Common myeloid progenitor, CD34-positive (primary cell): Measurements from ENCODE around the gene OTUB2.

Source experiments
- CTCF ChIA-PET: fragments of 350-600 bp; sonication (Branson Sonifier 250); formaldehyde crosslinking; loops from one replicate; lab custom pipeline; 2021; ENCODE audit warnings: antibody characterized with exemption; lab: Charles Lee
- POLR2A ChIA-PET: fragments of 350-600 bp; sonication (Branson Sonifier 250); formaldehyde crosslinking; loops from one replicate; lab custom pipeline; 2021; ENCODE audit warnings: antibody characterized with exemption; lab: Charles Lee
- DNase-seq, 3 donors: peaks; one replicate each; pipeline versions ENCODE4 v3.0.0 to v3.0.0-alpha.2; 2013
- H3K27ac ChIP-seq, 2 experiments: 1 replicate in 1 of 2; 2 replicates in 1 of 2; pipeline ENCODE4 v1.7.0; 2013; ENCODE audit warnings: inconsistent platforms in 2 of 2, low read length in 2 of 2, mild to moderate bottlenecking in 2 of 2, low read depth in 1 of 2, moderate library complexity in 1 of 2; ENCODE audit not compliant: severe bottlenecking in 2 of 2, insufficient read depth in 1 of 2, poor library complexity in 1 of 2
- H3K27me3 ChIP-seq, 5 experiments: replicated peaks in 2 of 5; 1 replicate in 3 of 5; 2 replicates in 2 of 5; pipeline versions ENCODE4 v1.6.1 to v1.7.0; 2013; ENCODE audit warnings: low read length in 4 of 5, mild to moderate bottlenecking in 2 of 5, moderate library complexity in 2 of 5, inconsistent platforms in 1 of 5; ENCODE audit not compliant: insufficient read depth in 5 of 5, control insufficient read depth in 4 of 5
- H3K36me3 ChIP-seq, 4 experiments: 1 replicate in 2 of 4; 2 replicates in 2 of 4; pipeline versions ENCODE4 v1.6.1 to v1.7.0; 2013; ENCODE audit warnings: low read length in 3 of 4, control low read depth in 1 of 4, mild to moderate bottlenecking in 1 of 4; ENCODE audit not compliant: control insufficient read depth in 4 of 4, insufficient read depth in 4 of 4
- H3K4me1 ChIP-seq, 4 experiments: 1 replicate in 3 of 4; 2 replicates in 1 of 4; pipeline versions ENCODE4 v1.6.1 to v1.7.1; 2013; ENCODE audit warnings: low read length in 3 of 4, mild to moderate bottlenecking in 3 of 4, control low read depth in 1 of 4, inconsistent platforms in 1 of 4, moderate library complexity in 1 of 4; ENCODE audit not compliant: control insufficient read depth in 4 of 4, insufficient read depth in 4 of 4; ENCODE audit errors: control extremely low read depth in 1 of 4
- H3K4me3 ChIP-seq, 7 experiments: 1 replicate in 4 of 7; 2 replicates in 3 of 7; pipeline versions ENCODE4 v1.5.1 to v1.7.0; 2013; ENCODE audit warnings: mild to moderate bottlenecking in 7 of 7, low read length in 6 of 7, moderate library complexity in 6 of 7, inconsistent platforms in 2 of 7, low read depth in 2 of 7, control low read depth in 1 of 7; ENCODE audit not compliant: insufficient read depth in 4 of 7, control insufficient read depth in 1 of 7; ENCODE audit errors: extremely low read depth in 1 of 7
- H3K9me3 ChIP-seq, 5 experiments: 1 replicate in 4 of 5; 2 replicates in 1 of 5; pipeline versions ENCODE4 v1.6.1 to v1.7.1; 2013; ENCODE audit warnings: low read length in 4 of 5, mild to moderate bottlenecking in 2 of 5, inconsistent platforms in 1 of 5, low read depth in 1 of 5, moderate library complexity in 1 of 5; ENCODE audit not compliant: control insufficient read depth in 4 of 5, insufficient read depth in 2 of 5; ENCODE audit errors: control extremely low read depth in 1 of 5
- WGBS: methylation state at CpG from one replicate; pipeline ENCODE4 v1.1.5; 2013; ENCODE audit not compliant: insufficient coverage; 5-methylcytosine and 5-hydroxymethylcytosine counted together

OTUB2 gene

GRCh38 chr14:94019329-94019728 is 6.8 kb upstream of the OTUB2 start:
- Histone ChIP-seq H3K4me1 (no peaks in the 10 kb centered on the region), H3K36me3 (no peaks in the 10 kb centered on the region), H3K27me3 (peaks cover 0 to 7% (median 0%) of the 10 kb centered on the region in 5 experiments), H3K27ac (no peak overlapping the region), H3K9me3 (peaks cover 0 to 2% (median 0%) of the 10 kb centered on the region in 5 experiments), H3K4me3 (no peak overlapping the region)
- ChIA-PET POLR2A (no interaction called here), CTCF (interaction anchor here (0.6 to 3.0 kb wide), 5 partner anchors 13 to 123 kb away, joined by 3 to 10 read pairs (median 4); no protein-coding TSS in a partner anchor)
- DNase-seq, result no peak
- no CpG with 5 or more reads among the region's 6 CpGs for WGBS

- H3K4me3 ChIP-seq, result no peak overlapping the region
- H3K9me3 ChIP-seq, result peaks cover 0 to 2% (median 0%) of the 10 kb centered on the region in 5 experiments
- H3K27me3 ChIP-seq, result peaks cover 0 to 7% (median 0%) of the 10 kb centered on the region in 5 experiments
- no peak for DNase-seq
- WGBS, result 100% methylated on average over 4 of the region's 4 CpGs
- H3K4me1 ChIP-seq, result no peaks in the 10 kb centered on the region
- ChIA-PET CTCF (interaction anchor here (0.6 to 2.4 kb wide), 6 partner anchors 9 to 341 kb away, joined by 3 to 5 read pairs (median 3); partner anchors contain the start of gene CCDC197), POLR2A (no interaction called here)
- no peaks in the 10 kb centered on the region for H3K36me3 ChIP-seq
- no peak overlapping the region for H3K27ac ChIP-seq
Measured at GRCh38 chr14:94020267-94020666, 5.9 kb upstream of the OTUB2 start.

DNA sequence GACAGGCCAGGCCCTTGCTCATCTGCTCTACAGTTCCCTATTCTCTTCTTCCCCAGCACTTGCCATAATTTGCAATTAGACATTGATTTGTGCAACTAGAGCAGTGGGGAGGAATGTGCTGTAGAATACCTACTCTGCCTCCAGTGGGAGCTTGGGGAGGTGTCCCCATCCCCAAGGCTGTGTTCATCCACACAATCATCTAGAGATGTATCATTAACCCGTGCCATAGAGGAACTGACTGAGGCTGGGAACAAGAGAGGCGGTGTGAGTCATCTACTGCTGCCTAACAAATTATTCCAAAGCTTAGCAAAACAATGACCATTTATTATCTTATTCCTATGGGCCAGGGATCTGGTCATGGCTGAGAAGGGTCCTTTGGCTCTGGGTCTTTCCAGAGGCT is 5.1 kb upstream of the OTUB2 start:
- H3K4me1 ChIP-seq, result peaks cover 0 to 2% (median 0%) of the 10 kb centered on the region in 4 experiments
- POLR2A ChIA-PET, result no interaction called here
- CTCF ChIA-PET, result interaction anchor here (1.0 to 2.4 kb wide), 5 partner anchors 10 to 24 kb away, joined by 3 to 5 read pairs (median 3); partner anchors contain the start of gene CCDC197
- H3K27me3 ChIP-seq, result peaks cover 0 to 5% (median 0%) of the 10 kb centered on the region in 5 experiments
- DNase-seq, result no peak
- no CpG with 5 or more reads among the region's 2 CpGs for WGBS
- H3K27ac ChIP-seq, result no peak overlapping the region
- H3K9me3 ChIP-seq, result no peaks in the 10 kb centered on the region
- no peaks in the 10 kb centered on the region for H3K36me3 ChIP-seq
- no peak overlapping the region for H3K4me3 ChIP-seq

DNA sequence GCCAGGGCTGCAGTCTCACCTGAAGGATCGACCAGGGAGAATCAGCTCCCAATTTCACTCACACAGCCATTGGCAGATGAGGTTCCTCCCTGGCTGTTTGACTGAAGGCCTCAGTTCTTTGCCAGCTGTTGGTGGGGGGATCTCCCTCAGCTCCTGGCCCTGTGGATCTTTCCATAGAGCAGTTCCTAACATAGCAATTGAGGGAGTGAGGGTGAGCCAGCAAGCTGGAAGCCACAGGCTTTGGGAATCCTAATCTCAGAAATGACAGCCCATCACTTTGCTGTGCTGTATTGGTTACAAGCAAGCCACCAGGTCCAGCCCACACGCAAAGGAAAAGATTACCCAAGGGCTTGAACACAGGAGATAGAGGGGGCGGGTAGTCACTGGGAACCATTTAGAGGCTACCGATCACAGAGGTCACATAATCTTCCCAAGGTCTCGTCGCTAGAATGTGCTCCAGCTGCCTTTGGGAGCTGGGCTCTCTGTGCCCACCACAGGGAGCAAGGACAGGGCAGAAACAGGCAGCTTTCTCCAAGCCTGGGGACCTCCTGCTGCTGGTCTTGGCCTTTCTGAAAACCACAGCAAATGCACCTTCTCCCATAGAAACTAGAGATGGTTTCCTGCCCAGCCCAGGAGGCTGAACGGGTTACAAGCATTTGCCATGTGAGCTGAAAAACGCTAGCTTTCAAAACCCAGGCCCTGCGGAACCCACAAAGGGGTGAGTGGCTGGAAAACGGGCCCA is 4.6 kb upstream of the OTUB2 start:
- ChIA-PET CTCF (interaction anchor here (1.0 to 2.4 kb wide), 6 partner anchors 10 to 82 kb away, joined by 3 to 5 read pairs (median 4); no protein-coding TSS in a partner anchor), POLR2A (no interaction called here)
- Histone ChIP-seq H3K36me3 (no peaks in the 10 kb centered on the region), H3K27ac (no peak overlapping the region), H3K27me3 (peaks cover 0 to 4% (median 0%) of the 10 kb centered on the region in 5 experiments), H3K9me3 (no peaks in the 10 kb centered on the region), H3K4me1 (peaks cover 0 to 3% (median 0%) of the 10 kb centered on the region in 4 experiments), H3K4me3 (no peak overlapping the region)
- no peak for DNase-seq
- 89% methylated on average over 10 of the region's 10 CpGs for WGBS

- CTCF ChIA-PET, result interaction anchor here (1.2 to 2.1 kb wide), 4 partner anchors 13 to 83 kb away, joined by 3 to 4 read pairs (median 4); no protein-coding TSS in a partner anchor
- peaks cover 0 to 6% (median 2%) of the 10 kb centered on the region in 4 experiments for H3K4me1 ChIP-seq
- POLR2A ChIA-PET, result interaction anchor here (0.6 kb wide), 1 partner anchor 95 kb away, joined by 3 read pairs; the partner anchor contains the start of gene FAM181A
- no peak overlapping the region for H3K27ac ChIP-seq
- H3K4me3 ChIP-seq, result no peak overlapping the region
- H3K9me3 ChIP-seq, result no peaks in the 10 kb centered on the region
- no peak for DNase-seq
- H3K36me3 ChIP-seq, result no peaks in the 10 kb centered on the region
- peaks cover 0 to 2% (median 0%) of the 10 kb centered on the region in 5 experiments for H3K27me3 ChIP-seq
- WGBS, result 92% methylated on average over 8 of the region's 10 CpGs
Measured at GRCh38 chr14:94022532-94023411, 3.4 kb upstream of the OTUB2 start.

DNA sequence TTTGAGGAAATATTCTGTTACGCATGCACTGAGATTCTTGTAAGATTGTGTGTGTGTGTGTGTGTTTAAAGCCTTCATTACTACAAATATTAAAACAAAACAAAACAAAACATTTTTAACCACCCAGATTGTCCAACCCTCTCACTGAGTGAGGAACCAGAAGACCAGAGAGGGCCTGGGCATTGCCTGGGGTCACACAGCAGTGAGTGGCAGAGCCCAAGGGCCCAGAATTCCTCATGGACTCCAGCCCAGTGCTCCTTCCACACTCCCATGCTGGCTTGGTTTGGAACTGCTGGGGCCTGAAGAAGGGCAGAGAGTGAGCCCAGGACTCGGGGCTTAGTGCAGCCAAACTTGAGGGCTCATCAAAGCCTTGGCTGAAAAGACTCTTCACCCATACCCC is 1.6 kb upstream of the OTUB2 start:
- ChIA-PET POLR2A (no interaction called here), CTCF (interaction anchor here (0.6 to 1.4 kb wide), 3 partner anchors 11 to 114 kb away, joined by 3 to 6 read pairs (median 3); no protein-coding TSS in a partner anchor)
- Histone ChIP-seq H3K4me3 (no peak overlapping the region), H3K27ac (no peak overlapping the region), H3K9me3 (no peaks in the 10 kb centered on the region), H3K36me3 (no peaks in the 10 kb centered on the region), H3K4me1 (peaks cover 0 to 18% (median 14%) of the 10 kb centered on the region in 4 experiments), H3K27me3 (peaks cover 0 to 2% (median 0%) of the 10 kb centered on the region in 5 experiments)
- no CpG with 5 or more reads among the region's 2 CpGs for WGBS
- DNase-seq, result no peak
